Suprapubic skin (tissue), 4 donors: Measurements from ENCODE around the gene CFLAR.

ENCODE experiments used
- CTCF ChIP-seq, 2 donors: fragments of 200-600 bp in 1 of 2; fragments of 450-650 bp in 1 of 2; sonication (generic) in 1 of 2; IDR thresholded peaks; one replicate each; pipeline ENCODE4 v1.5.1; 2016 to 2019; ENCODE audit warnings: antibody characterized with exemption in 2 of 2, mild to moderate bottlenecking in 1 of 2, moderate library complexity in 1 of 2
- EP300 ChIP-seq: sonication (generic); formaldehyde crosslinking; IDR thresholded peaks from one replicate; pipeline ENCODE4 v1.6.1; 2017; ENCODE audit warnings: antibody characterized with exemption
- POLR2A ChIP-seq, 2 donors: fragments of 450-650 bp; IDR thresholded peaks; one replicate each; pipeline ENCODE4 v1.6.1; 2017; ENCODE audit warnings: antibody characterized with exemption in 2 of 2, mild to moderate bottlenecking in 2 of 2, moderate library complexity in 2 of 2
- POLR2AphosphoS5 ChIP-seq, 3 donors: sonication (generic); formaldehyde crosslinking; IDR thresholded peaks; one replicate each; pipeline ENCODE4 v1.6.1; 2017; ENCODE audit warnings: antibody characterized with exemption in 3 of 3

- TF ChIP-seq CTCF (IDR thresholded peaks at IDR 0.05) (no peak), POLR2A (IDR thresholded peaks at IDR 0.05) (no peak), POLR2AphosphoS5 (IDR thresholded peaks at IDR 0.05) (no peak), EP300 (no peak)
Measured at GRCh38 chr2:201208563-201209252, 92.7 kb downstream of the CFLAR start.
